COR-L47 (cell line): Measurements from ENCODE around the gene MASP1.

Experiments used
- DNase-seq: peaks from one replicate; lab custom pipeline; 2025; lab: John Stamatoyannopoulos, UW

Gene MASP1

DNA sequence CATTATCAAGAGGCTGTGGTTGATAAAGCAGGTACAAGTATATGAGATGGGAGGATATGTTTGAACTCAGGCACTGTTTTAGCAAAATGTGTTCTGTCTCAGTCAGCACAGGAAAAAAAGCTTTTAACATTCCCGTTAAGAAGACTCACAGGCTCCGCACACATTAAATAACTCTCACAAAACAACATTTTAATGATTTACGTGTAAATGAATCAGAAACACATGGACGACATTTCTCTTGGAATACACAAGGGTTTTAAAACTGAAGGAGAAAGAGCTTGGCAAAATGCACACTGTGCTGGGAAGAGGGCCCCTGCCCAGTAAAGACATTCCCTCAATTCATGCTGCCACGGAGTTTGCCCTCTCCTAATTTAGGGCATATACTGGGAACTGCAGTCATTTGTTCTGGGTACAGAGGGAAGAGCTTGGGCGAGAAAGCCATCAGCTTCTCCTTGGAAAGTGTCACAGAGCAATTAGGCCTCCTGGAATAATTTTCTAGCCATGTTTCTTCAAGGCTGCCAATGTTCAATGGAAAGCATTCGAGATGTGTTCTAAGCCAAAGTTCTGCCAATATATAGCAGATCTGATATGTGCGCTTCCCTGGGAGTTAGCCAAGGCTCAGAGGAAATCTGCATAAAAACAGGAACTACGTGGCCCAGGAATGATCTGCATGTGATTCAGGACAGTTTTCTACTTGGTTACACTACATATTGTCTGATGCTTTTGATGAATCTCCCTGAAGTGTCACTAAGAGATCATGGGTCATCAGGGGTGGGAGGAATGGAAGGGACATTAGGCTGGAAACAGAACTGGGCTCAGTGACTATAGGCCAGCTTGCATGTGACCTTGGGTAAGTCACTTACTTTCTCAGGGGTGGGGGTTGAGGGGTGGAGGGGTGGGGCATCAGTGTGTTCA lies 2.2 kb upstream of the MASP1 start:
- no peak for DNase-seq

GRCh38 chr3:187292631-187293515 lies 1.3 kb upstream of the MASP1 start:
- no peak for DNase-seq

DNA sequence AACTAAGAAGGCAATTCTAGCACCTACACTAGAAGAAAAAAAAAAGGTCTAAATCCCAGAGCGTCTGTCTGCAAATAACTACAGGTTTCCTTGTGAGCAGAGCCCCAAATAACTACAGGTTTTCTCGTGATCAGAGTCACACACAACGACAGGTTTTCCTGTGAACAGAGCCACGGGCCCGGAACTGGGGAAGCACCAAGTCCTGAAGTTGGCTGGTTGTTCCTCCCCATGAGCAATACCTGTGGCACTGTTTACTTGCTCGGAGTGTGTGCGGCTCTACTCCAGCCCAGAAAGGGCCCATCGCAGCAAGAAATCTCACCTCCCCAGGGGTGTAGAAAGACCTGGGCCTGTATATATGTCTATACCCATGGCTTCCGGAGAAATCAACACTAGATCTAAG lies 644 bp upstream of the MASP1 start:
- no peak for DNase-seq

GRCh38 chr3:187291001-187291511 lies 481 bp downstream of the MASP1 start:
- DNase-seq = no peak

- DNase-seq = no peak
These were observed 1.0 kb downstream of the MASP1 start for GRCh38 chr3:187290503-187290902.

GRCh38 chr3:187288855-187289605 lies 2.5 kb downstream of the MASP1 start:
- no peak for DNase-seq

DNA sequence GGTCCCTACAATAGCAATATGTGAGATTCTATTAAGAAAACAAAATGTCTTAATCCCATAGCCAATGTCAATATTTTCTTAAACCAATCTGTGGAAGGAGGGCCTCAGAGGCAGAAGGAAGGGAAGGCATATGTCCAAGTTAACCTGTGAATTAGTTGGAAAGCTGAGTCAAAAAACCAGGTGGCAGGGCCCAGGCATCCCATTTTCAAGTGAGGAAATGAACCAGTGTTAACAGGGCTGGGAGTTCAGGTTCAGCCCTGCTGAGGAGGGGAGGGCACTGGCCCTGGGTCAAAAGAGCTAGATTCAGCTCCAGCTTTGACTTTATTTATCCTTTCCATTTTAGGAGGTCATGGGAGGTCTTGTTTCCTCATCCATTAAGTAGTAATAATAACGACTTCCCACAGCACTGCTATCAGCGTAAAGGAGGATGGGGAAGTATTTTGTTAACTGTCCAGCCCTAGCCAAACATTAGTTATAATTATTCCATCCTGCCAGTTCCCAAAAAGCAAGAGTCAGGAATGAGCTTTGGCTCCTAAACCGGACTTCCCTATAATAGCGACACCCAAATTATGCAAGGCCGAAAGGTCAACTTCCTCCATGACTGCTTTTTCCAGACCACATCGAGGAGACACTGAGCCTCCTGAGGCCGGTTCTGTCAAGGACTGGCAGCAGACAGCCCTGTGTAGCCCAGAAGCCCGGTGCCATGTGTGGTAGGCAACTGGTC lies 3.2 kb downstream of the MASP1 start:
- DNase-seq = no peak

GRCh38 chr3:187287256-187287655 lies 4.3 kb downstream of the MASP1 start:
- no peak for DNase-seq

DNA sequence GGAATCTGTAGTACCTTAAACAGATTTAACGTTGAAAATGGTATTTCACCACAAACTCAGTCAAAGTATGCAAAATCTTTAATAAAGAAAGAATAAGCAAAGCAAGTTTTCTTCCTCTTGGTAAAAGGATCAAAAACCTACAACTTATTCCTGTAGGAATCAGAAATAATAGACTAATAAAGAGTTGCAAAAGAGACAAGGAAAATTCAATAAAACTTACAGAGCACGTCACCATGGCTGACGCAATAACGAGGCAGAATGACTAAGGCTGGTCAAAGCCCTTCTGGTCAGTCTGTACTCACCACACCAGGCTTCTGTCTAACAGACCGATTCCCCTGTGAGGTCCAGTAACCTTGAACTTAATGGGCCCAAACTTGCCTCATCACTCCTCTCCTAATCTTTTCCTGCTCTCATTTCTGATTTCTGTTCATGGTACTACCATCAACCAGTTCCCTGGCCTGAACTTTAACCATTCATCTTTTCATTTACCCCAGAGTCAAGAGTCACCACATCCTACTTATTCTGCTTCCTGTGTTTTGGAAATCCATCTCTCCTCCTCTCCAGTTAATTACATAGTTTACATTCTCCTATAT lies 5.0 kb downstream of the MASP1 start:
- DNase-seq = no peak

DNA sequence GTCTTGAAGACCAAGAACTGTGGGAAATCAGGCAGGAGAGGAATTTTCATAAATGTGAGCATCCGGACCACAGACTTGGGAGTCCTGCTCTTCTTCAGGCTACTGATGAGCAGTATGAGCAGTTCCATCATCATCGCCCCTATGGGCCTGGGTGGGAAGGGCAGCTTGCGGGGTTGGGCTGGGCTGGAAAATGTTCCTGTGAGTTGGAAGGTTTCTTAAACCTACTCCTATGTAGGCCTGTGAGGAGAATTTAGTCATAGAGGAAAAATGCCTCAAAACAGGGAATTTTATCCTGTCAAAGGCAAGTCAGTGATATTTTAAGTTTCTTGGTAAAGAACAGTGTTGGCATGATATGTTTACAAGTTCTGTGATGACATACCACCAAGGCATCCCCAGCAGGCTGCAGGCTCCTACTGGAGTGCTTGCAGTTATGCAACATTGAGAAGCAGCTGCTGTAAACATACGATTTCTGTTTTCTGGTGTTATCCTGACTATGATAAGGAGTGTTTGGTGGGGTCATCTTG lies 10.3 kb downstream of the MASP1 start:
- no peak for DNase-seq

- DNase-seq = no peak
These were observed 10.9 kb downstream of the MASP1 start for GRCh38 chr3:187280644-187281043.

GRCh38 chr3:187277129-187277462 lies 14.4 kb downstream of the MASP1 start:
- DNase-seq = no peak

GRCh38 chr3:187276397-187277128 lies 15.0 kb downstream of the MASP1 start:
- DNase-seq = no peak

GRCh38 chr3:187274977-187275338 lies 16.6 kb downstream of the MASP1 start:
- no peak for DNase-seq

DNA sequence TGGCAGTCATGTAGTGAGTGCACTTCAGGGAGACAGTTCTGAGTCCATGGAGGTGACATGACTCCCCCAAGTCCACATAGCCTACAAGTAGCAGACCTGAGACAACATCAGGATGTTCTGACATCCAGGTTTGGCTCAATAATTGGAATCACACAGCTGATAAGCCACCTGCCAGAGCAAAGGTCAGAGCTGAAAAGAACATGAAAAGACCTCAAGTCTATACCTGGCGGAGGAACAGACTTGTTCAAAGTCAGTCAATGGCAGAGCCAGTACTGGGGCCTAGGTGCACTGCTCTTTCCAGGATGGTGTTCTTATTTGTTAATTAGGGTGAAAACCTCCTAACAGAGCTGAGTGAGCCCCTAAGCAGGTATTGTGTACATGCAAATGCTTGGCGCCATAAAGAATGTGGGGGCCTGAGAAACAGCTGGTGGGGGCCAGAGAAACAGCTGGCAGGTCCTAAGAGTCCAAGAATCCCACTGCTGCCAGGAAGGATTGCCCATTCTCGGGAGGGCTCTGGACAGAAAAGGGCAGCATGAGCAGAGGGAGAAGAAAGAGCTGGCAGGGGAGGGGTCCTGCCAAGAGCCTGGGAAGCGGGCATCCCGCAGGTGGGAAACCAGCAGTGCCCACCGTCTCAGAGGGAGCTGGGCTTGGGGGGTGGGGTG lies 17.1 kb downstream of the MASP1 start:
- DNase-seq = no peak

- no peak for DNase-seq
These were observed 20.0 kb downstream of the MASP1 start for GRCh38 chr3:187271582-187271981.

GRCh38 chr3:187269486-187269885 lies 22.1 kb downstream of the MASP1 start:
- no peak for DNase-seq

- no peak for DNase-seq
These were observed 24.2 kb downstream of the MASP1 start for GRCh38 chr3:187267306-187267705.

- DNase-seq = no peak
These were observed 24.8 kb downstream of the MASP1 start for GRCh38 chr3:187266691-187267090.
